Stimulated activated naive CD8-positive, alpha-beta T cell treated with anti-CD3 and anti-CD28 coated beads, Interleukin-15, Interleukin-2, amounts not matched to agents 100 ng/mL and 50 ng/mL, for 24 hours (primary cell): Measurements from ENCODE around the gene DNAJC22.
A peak's percentile ranks its signal among the peaks of the same experiment; 100 is the strongest.
"Not testable (repeated sequence)": the region's sequence is repeated elsewhere in the genome, so short reads cannot be mapped to it uniquely, and the experiment has no call there.

Experiments
- H3K27ac Mint-ChIP-seq: one replicate; pipeline ENCODE4 v1.8.0; 2021; ENCODE audit warnings: mild to moderate bottlenecking, mixed read lengths
- H3K27me3 Mint-ChIP-seq: one replicate; pipeline ENCODE4 v1.8.0; 2021; ENCODE audit warnings: mixed read lengths
- H3K36me3 Mint-ChIP-seq: one replicate; pipeline ENCODE4 v1.8.0; 2021; ENCODE audit warnings: low read depth, mixed read lengths
- H3K4me1 Mint-ChIP-seq: one replicate; pipeline ENCODE4 v1.8.0; 2021; ENCODE audit warnings: low read depth, mixed read lengths
- H3K4me3 Mint-ChIP-seq: one replicate; pipeline ENCODE4 v1.8.0; 2021; ENCODE audit warnings: mild to moderate bottlenecking, mixed read lengths
- H3K9me3 Mint-ChIP-seq: one replicate; pipeline ENCODE4 v1.8.0; 2021; ENCODE audit warnings: mixed read lengths

The DNAJC22 gene

DNA sequence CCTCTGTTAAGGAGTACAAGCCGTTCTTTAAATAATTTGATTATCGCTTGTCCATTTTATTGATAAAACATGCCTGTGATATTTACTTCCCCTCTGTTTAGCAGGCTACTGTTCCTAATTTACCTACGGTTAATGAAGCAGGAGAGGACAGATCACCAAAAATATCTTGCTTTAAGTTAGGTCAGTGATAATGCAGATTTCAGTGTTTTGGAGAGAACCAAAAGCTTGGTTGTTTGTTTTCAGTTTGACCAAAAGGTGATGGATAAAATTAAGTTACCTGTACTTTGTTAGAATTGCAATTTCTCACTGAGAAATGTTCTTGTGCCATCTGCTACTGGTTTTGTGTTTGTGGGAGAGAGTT lies 21.5 kb downstream of the DNAJC22 start:
- peak overlapping the region; percentile 83 for H3K4me3 Mint-ChIP-seq
- no peaks in the 10 kb centered on the region for H3K27me3 Mint-ChIP-seq
- peaks cover 38% of the 10 kb centered on the region for H3K4me1 Mint-ChIP-seq
- H3K36me3 Mint-ChIP-seq, result no peaks in the 10 kb centered on the region
- H3K27ac Mint-ChIP-seq, result peak overlapping the region; percentile 22
- no peaks in the 10 kb centered on the region for H3K9me3 Mint-ChIP-seq

GRCh38 chr12:49369411-49370145 lies 22.9 kb downstream of the DNAJC22 start:
- Mint-ChIP-seq H3K27ac (no peak overlapping the region), H3K4me3 (no peak overlapping the region), H3K4me1 (peaks cover 38% of the 10 kb centered on the region), H3K36me3 (no peaks in the 10 kb centered on the region), H3K9me3 (no peaks in the 10 kb centered on the region), H3K27me3 (no peaks in the 10 kb centered on the region)

DNA sequence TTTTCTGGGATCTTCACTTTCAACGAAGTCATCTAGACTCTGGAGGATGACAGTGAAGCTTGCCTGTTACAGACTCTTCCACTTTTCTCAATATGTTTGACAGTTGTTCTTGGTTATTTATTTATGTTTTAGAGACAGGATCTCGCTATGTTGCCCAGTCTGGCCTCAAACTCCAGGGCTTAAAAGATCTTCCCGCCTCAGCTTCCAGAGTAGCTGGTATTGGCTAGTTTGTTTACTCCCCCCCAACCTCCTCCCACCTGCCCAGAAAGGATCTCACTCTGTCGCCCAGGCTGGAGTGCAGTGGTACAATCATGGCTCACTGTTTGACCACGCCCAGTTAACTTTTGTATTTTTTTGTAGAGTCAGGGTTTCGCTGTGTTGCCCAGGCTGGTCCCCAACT lies 23.9 kb downstream of the DNAJC22 start:
- H3K9me3 Mint-ChIP-seq, result no peaks in the 10 kb centered on the region
- no peaks in the 10 kb centered on the region for H3K27me3 Mint-ChIP-seq
- H3K27ac Mint-ChIP-seq, result no peak overlapping the region
- no peak overlapping the region for H3K4me3 Mint-ChIP-seq
- no peaks in the 10 kb centered on the region for H3K36me3 Mint-ChIP-seq
- H3K4me1 Mint-ChIP-seq, result peaks cover 34% of the 10 kb centered on the region

- no peaks in the 10 kb centered on the region for H3K36me3 Mint-ChIP-seq
- H3K27me3 Mint-ChIP-seq, result no peaks in the 10 kb centered on the region
- no peak overlapping the region for H3K27ac Mint-ChIP-seq
- H3K4me3 Mint-ChIP-seq, result no peak overlapping the region
- H3K9me3 Mint-ChIP-seq, result no peaks in the 10 kb centered on the region
- H3K4me1 Mint-ChIP-seq, result peaks cover under 1% of the 10 kb centered on the region
These were observed 28.7 kb downstream of the DNAJC22 start for GRCh38 chr12:49375406-49375805.

GRCh38 chr12:49377386-49377785 lies 30.7 kb downstream of the DNAJC22 start:
- Mint-ChIP-seq H3K4me1 (no peaks in the 10 kb centered on the region), H3K27me3 (no peaks in the 10 kb centered on the region), H3K4me3 (no peak overlapping the region), H3K9me3 (no peaks in the 10 kb centered on the region), H3K27ac (no peak overlapping the region), H3K36me3 (no peaks in the 10 kb centered on the region)

- not testable (repeated sequence) for H3K27ac Mint-ChIP-seq, H3K27me3 Mint-ChIP-seq, H3K4me1 Mint-ChIP-seq, H3K4me3 Mint-ChIP-seq, H3K36me3 Mint-ChIP-seq, H3K9me3 Mint-ChIP-seq
These were observed 33.5 kb downstream of the DNAJC22 start for GRCh38 chr12:49380184-49380583.

- Mint-ChIP-seq H3K27me3 (no peaks in the 10 kb centered on the region), H3K4me3 (no peak overlapping the region), H3K9me3 (no peaks in the 10 kb centered on the region), H3K27ac (no peak overlapping the region), H3K36me3 (no peaks in the 10 kb centered on the region), H3K4me1 (peaks cover 3% of the 10 kb centered on the region)
These were observed 42.1 kb downstream of the DNAJC22 start for GRCh38 chr12:49388682-49389386.

- Mint-ChIP-seq H3K9me3 (no peaks in the 10 kb centered on the region), H3K4me1 (peaks cover 3% of the 10 kb centered on the region), H3K27me3 (no peaks in the 10 kb centered on the region), H3K36me3 (no peaks in the 10 kb centered on the region), H3K27ac (no peak overlapping the region), H3K4me3 (no peak overlapping the region)
These were observed 42.7 kb downstream of the DNAJC22 start for GRCh38 chr12:49389387-49389703.

GRCh38 chr12:49397000-49397399 lies 50.3 kb downstream of the DNAJC22 start:
- Mint-ChIP-seq H3K27ac (no peak overlapping the region), H3K4me3 (no peak overlapping the region), H3K9me3 (no peaks in the 10 kb centered on the region), H3K27me3 (no peaks in the 10 kb centered on the region), H3K4me1 (no peaks in the 10 kb centered on the region), H3K36me3 (no peaks in the 10 kb centered on the region)

GRCh38 chr12:49400304-49400703 lies 53.6 kb downstream of the DNAJC22 start:
- peaks cover 3% of the 10 kb centered on the region for H3K4me1 Mint-ChIP-seq
- no peaks in the 10 kb centered on the region for H3K9me3 Mint-ChIP-seq
- no peak overlapping the region for H3K4me3 Mint-ChIP-seq
- H3K36me3 Mint-ChIP-seq, result no peaks in the 10 kb centered on the region
- H3K27ac Mint-ChIP-seq, result no peak overlapping the region
- H3K27me3 Mint-ChIP-seq, result no peaks in the 10 kb centered on the region
